SK-N-SH (cell line): ENCODE data around the gene ZC3H15. TPM values are rescaled to one million over a fixed set of nuclear protein-coding genes. Genes with fewer than 3 reads are reported as not detected.
A peak's percentile ranks its signal among the peaks of the same experiment; 100 is the strongest.

Experiments used
- CTCF ChIA-PET: fragments of 300-600, 350-600 bp; formaldehyde crosslinking; extraction: SDS; loops from one replicate; lab custom pipeline; 2021; lab: Yijun Ruan, JAX
- POLR2A ChIA-PET: fragments of 350-600 bp; sonication (Branson Sonifier 250); formaldehyde crosslinking; extraction: SDS; loops from one replicate; lab custom pipeline; 2020; ENCODE audit warnings: antibody characterized with exemption, inconsistent platforms; lab: Yijun Ruan, JAX
- DNase-seq: peaks from one replicate; pipeline ENCODE4 v3.0.0; 2012
- H2AFZ ChIP-seq: fragments of 200-600 bp; sonication (generic); 2 replicates; pipeline ENCODE4 v1.8.1; 2016; ENCODE audit warnings: antibody characterized with exemption, mild to moderate bottlenecking, low read depth
- H3F3A ChIP-seq: fragments of 200-600 bp; sonication (generic); replicated peaks from 2 replicates; pipeline ENCODE3; 2016; ENCODE audit warnings: antibody characterized with exemption, mild to moderate bottlenecking; ENCODE audit not compliant: insufficient read depth
- H3K27ac ChIP-seq, 2 experiments: fragments of 200-500 bp in 1 of 2; fragments of 200-600 bp in 1 of 2; sonication (Bioruptor generic) in 1 of 2; sonication (generic), shearing (Covaris generic) in 1 of 2; 2 replicates each; pipeline versions ENCODE4 v1.5.1 to v1.6.1; 2014 to 2016; ENCODE audit warnings: low read depth in 2 of 2, inconsistent platforms in 1 of 2, low read length in 1 of 2, mild to moderate bottlenecking in 1 of 2, mixed read lengths in 1 of 2
- H3K27me3 ChIP-seq: fragments of 200-600 bp; sonication (generic), shearing (Covaris generic); 2 replicates; pipeline ENCODE4 v1.6.1; 2016; ENCODE audit warnings: mixed run types; ENCODE audit not compliant: insufficient read depth
- H3K36me3 ChIP-seq, 2 experiments: fragments of 200-500 bp in 1 of 2; fragments of 200-600 bp in 1 of 2; sonication (Bioruptor generic) in 1 of 2; sonication (generic) in 1 of 2; replicated peaks in 1 of 2; 2 replicates each; pipeline versions ENCODE3 to v1.5.1; 2014 to 2016; ENCODE audit warnings: low read length in 1 of 2, mild to moderate bottlenecking in 1 of 2; ENCODE audit not compliant: insufficient read depth in 2 of 2, control insufficient read depth in 1 of 2
- H3K4me1 ChIP-seq, 2 experiments: fragments of 200-500 bp in 1 of 2; fragments of 200-600 bp in 1 of 2; sonication (Bioruptor generic) in 1 of 2; sonication (generic), shearing (Covaris generic) in 1 of 2; 2 replicates each; pipeline versions ENCODE4 v1.5.1 to v1.6.1; 2014 to 2016; ENCODE audit warnings: low read depth in 1 of 2, low read length in 1 of 2, mixed run types in 1 of 2; ENCODE audit not compliant: insufficient read depth in 2 of 2, control insufficient read depth in 1 of 2
- H3K4me2 ChIP-seq: fragments of 200-600 bp; sonication (generic), shearing (Covaris generic); 2 replicates; pipeline ENCODE4 v1.6.1; 2017; ENCODE audit warnings: mixed run types
- H3K4me3 ChIP-seq, 2 experiments: fragments of 200-500 bp in 1 of 2; fragments of 200-600 bp in 1 of 2; sonication (Bioruptor generic) in 1 of 2; sonication (generic), shearing (Covaris generic) in 1 of 2; 2 replicates each; pipeline versions ENCODE4 v1.5.1 to v1.8.1; 2014 to 2016; ENCODE audit warnings: low read depth in 2 of 2, inconsistent platforms in 1 of 2, low read length in 1 of 2, mild to moderate bottlenecking in 1 of 2, mixed read lengths in 1 of 2, moderate library complexity in 1 of 2
- H3K79me2 ChIP-seq: fragments of 200-600 bp; sonication (generic); 2 replicates; pipeline ENCODE4 v1.8.1; 2017; ENCODE audit warnings: mild to moderate bottlenecking; ENCODE audit not compliant: insufficient read depth
- H3K9ac ChIP-seq: fragments of 200-600 bp; sonication (generic); 2 replicates; pipeline ENCODE4 v1.6.1; 2017; ENCODE audit warnings: mixed run types
- H3K9me2 ChIP-seq: fragments of 200-600 bp; sonication (generic); 2 replicates; pipeline ENCODE4 v1.6.1; 2017; ENCODE audit warnings: mixed run types
- H3K9me3 ChIP-seq: fragments of 200-600 bp; sonication (generic); 2 replicates; pipeline ENCODE4 v1.6.1; 2017; ENCODE audit warnings: mixed run types, mild to moderate bottlenecking, moderate library complexity
- H4K20me1 ChIP-seq: fragments of 200-600 bp; sonication (generic); 2 replicates; pipeline ENCODE4 v1.6.1; 2017; ENCODE audit warnings: mild to moderate bottlenecking, mixed run types; ENCODE audit not compliant: insufficient read depth
- FOSL2 ChIP-seq: IDR thresholded peaks from 2 replicates; pipeline ENCODE4 v1.4.0; 2012; ENCODE audit warnings: low read depth, mild to moderate bottlenecking, moderate library complexity, borderline replicate concordance
- IRF3 ChIP-seq: fragments of 150-350 bp; IDR thresholded peaks from 2 replicates; pipeline ENCODE4 v1.6.1; 2016; ENCODE audit warnings: mild to moderate bottlenecking, low read depth, low read length
- JUND ChIP-seq: IDR thresholded peaks from 2 replicates; pipeline ENCODE4 v1.4.0; 2012
- MAX ChIP-seq: IDR thresholded peaks from 2 replicates; pipeline ENCODE4 v1.4.0; 2012; ENCODE audit warnings: low read depth
- MEF2A ChIP-seq: IDR thresholded peaks from 2 replicates; pipeline ENCODE4 v1.4.0; 2012; ENCODE audit warnings: low read depth, borderline replicate concordance
- MXI1 ChIP-seq: IDR thresholded peaks from 2 replicates; pipeline ENCODE4 v1.6.1; 2012; ENCODE audit warnings: mild to moderate bottlenecking, low read depth, low read length, improper control_type of control experiment
- NFIC ChIP-seq: IDR thresholded peaks from 2 replicates; pipeline ENCODE4 v1.4.0; 2012; ENCODE audit warnings: borderline replicate concordance
- PBX3 ChIP-seq: IDR thresholded peaks from 2 replicates; pipeline ENCODE4; 2012
- POLR2AphosphoS5 ChIP-seq: IDR thresholded peaks from 2 replicates; pipeline ENCODE4 v1.6.1; 2012; ENCODE audit warnings: low read depth, low read length
- RCOR1 ChIP-seq: fragments of 150-350 bp; IDR thresholded peaks from 2 replicates; pipeline ENCODE4 v1.6.1; 2017; ENCODE audit warnings: antibody characterized with exemption, low read length
- REST ChIP-seq: IDR thresholded peaks from 2 replicates; pipeline ENCODE4 v1.6.1; 2012; ENCODE audit warnings: mild to moderate bottlenecking, low read depth, low read length, moderate library complexity
- SMC3 ChIP-seq: IDR thresholded peaks from 2 replicates; pipeline ENCODE4 v1.6.1; 2012; ENCODE audit warnings: low read depth, low read length, improper control_type of control experiment
- TAF1 ChIP-seq: IDR thresholded peaks from 2 replicates; pipeline ENCODE4 v1.6.1; 2012; ENCODE audit warnings: low read depth, mild to moderate bottlenecking, low read length, moderate library complexity, borderline replicate concordance
- TCF12 ChIP-seq: IDR thresholded peaks from 2 replicates; pipeline ENCODE4 v1.4.0; 2012
- TEAD4 ChIP-seq: IDR thresholded peaks from 2 replicates; pipeline ENCODE4 v1.4.0; 2012; ENCODE audit warnings: mild to moderate bottlenecking, borderline replicate concordance; ENCODE audit not compliant: insufficient read depth
- USF1 ChIP-seq: IDR thresholded peaks from 2 replicates; pipeline ENCODE4 v1.4.0; 2012; ENCODE audit warnings: low read depth, borderline replicate concordance
- USF2 ChIP-seq: fragments of 150-350 bp; IDR thresholded peaks from 2 replicates; pipeline ENCODE4 v1.6.1; 2017; ENCODE audit warnings: antibody characterized with exemption, low read length, low read depth, borderline replicate concordance
- YY1 ChIP-seq: IDR thresholded peaks from 2 replicates; pipeline ENCODE4 v1.4.0; 2012; ENCODE audit warnings: low read depth, mild to moderate bottlenecking
- WGBS: methylation state at CpG from one replicate; pipeline ENCODE4 v1.1.6; 2017; ENCODE audit warnings: low lambda C conversion rate; 5-methylcytosine and 5-hydroxymethylcytosine counted together
- polyA plus RNA-seq, 3 experiments: library from polyadenylated mRNA; depleted of rRNA; stranded (reverse); fragments of >200 nt; gene quantifications; 2 replicates each; pipeline ENCODE4 v1.2.3, GENCODE V29; 2012

Gene ZC3H15
- polyA plus RNA-seq, 1 of the 3 experiments (the other 2 are of a cell fraction) = 26.5 TPM

- POLR2A ChIA-PET = no interaction called here
- H3K9ac ChIP-seq = no peak overlapping the region
- DNase-seq = no peak
- no peaks in the 10 kb centered on the region for H3F3A ChIP-seq
- TF ChIP-seq MXI1 = no peak
- no peak for TF ChIP-seq SMC3
- TF ChIP-seq YY1 = no peak
- no peak for TF ChIP-seq POLR2AphosphoS5
- no peak for TF ChIP-seq MAX
- TF ChIP-seq MEF2A = no peak
- TF ChIP-seq USF2 = no peak
- TF ChIP-seq TAF1 = no peak
- TF ChIP-seq REST = no peak
- no peak for TF ChIP-seq TCF12
- H3K9me2 ChIP-seq = no peaks in the 10 kb centered on the region
- CTCF ChIA-PET = no interaction called here
- H2AFZ ChIP-seq = no peak overlapping the region
- no peak overlapping the region for H3K4me2 ChIP-seq
- no peaks in the 10 kb centered on the region for H3K9me3 ChIP-seq
- no peaks in the 10 kb centered on the region for H3K27me3 ChIP-seq
- H4K20me1 ChIP-seq = no peaks in the 10 kb centered on the region
- no peaks in the 10 kb centered on the region; a peak in 2 of 4 replicates for H3K4me1 ChIP-seq
- no peak overlapping the region for H3K27ac ChIP-seq
- H3K4me3 ChIP-seq = no peak overlapping the region
- H3K79me2 ChIP-seq = no peaks in the 10 kb centered on the region
- H3K36me3 ChIP-seq = no peaks in the 10 kb centered on the region
Measured at GRCh38 chr2:186455613-186456012, 30.4 kb upstream of the ZC3H15 start.

GRCh38 chr2:186456941-186457340 lies 29.1 kb upstream of the ZC3H15 start:
- WGBS = 81% methylated on average over 4 of the region's 4 CpGs
- Histone ChIP-seq H2AFZ (no peak overlapping the region), H3K36me3 (no peaks in the 10 kb centered on the region), H3K9me3 (no peaks in the 10 kb centered on the region), H3K4me3 (no peak overlapping the region), H3K27ac (no peak overlapping the region), H3F3A (no peaks in the 10 kb centered on the region), H3K79me2 (no peaks in the 10 kb centered on the region), H3K4me2 (no peak overlapping the region), H3K27me3 (no peaks in the 10 kb centered on the region), H3K9me2 (no peaks in the 10 kb centered on the region), H3K9ac (no peak overlapping the region), H3K4me1 (no peaks in the 10 kb centered on the region; a peak in 2 of 4 replicates), H4K20me1 (no peaks in the 10 kb centered on the region)
- DNase-seq = no peak
- POLR2A ChIA-PET = no interaction called here
- TF ChIP-seq PBX3 (peak; percentile 45; the same call in 1 of the 2 replicates), TEAD4 (no peak), JUND (peak; percentile 20), IRF3 (no peak), TCF12 (peak; percentile 48; the same call in 1 of the 2 replicates), USF1 (no peak), NFIC (peak; percentile 10; the same call in 1 of the 2 replicates), RCOR1 (no peak), FOSL2 (0 out of 2 replicates have a peak, but pooled peaks have one; percentile 11)
- CTCF ChIA-PET = interaction anchor here (0.7 to 1.4 kb wide), 4 partner anchors 8 to 1845 kb away, joined by 3 to 7 read pairs (median 4); no protein-coding TSS in a partner anchor
